Hepatocyte (in vitro differentiated cells): ENCODE data around the gene LPCAT3. TPM values are rescaled to one million over a fixed set of nuclear protein-coding genes. Genes with fewer than 3 reads are reported as not detected.
A peak's percentile ranks its signal among the peaks of the same experiment; 100 is the strongest.

Source experiments
- DNase-seq: peaks from one replicate; pipeline ENCODE4 v3.0.0-alpha.2; 2016; ENCODE audit warnings: low spot score
- H2AFZ ChIP-seq: fragments of 200-600 bp; sonication (generic); 2 replicates; pipeline ENCODE4 v1.6.0; 2016; ENCODE audit warnings: antibody characterized with exemption, mild to moderate bottlenecking
- H3K27ac ChIP-seq: fragments of 200-600 bp; sonication (generic); 2 replicates; pipeline ENCODE4 v1.5.1; 2016; ENCODE audit warnings: mild to moderate bottlenecking
- H3K27me3 ChIP-seq: fragments of 200-600 bp; sonication (generic); 2 replicates; pipeline ENCODE4 v1.6.1; 2016
- H3K36me3 ChIP-seq: fragments of 200-600 bp; sonication (generic); replicated peaks from 2 replicates; pipeline ENCODE4 v1.5.1; 2016; ENCODE audit warnings: low read depth; ENCODE audit not compliant: insufficient read depth
- H3K4me1 ChIP-seq: fragments of 200-600 bp; sonication (generic); 2 replicates; pipeline ENCODE4 v1.5.1; 2016; ENCODE audit warnings: mild to moderate bottlenecking, moderate library complexity; ENCODE audit not compliant: insufficient read depth
- H3K4me2 ChIP-seq: fragments of 200-600 bp; sonication (generic); 2 replicates; pipeline ENCODE4 v1.6.0; 2016
- H3K4me3 ChIP-seq: fragments of 200-600 bp; sonication (generic); 2 replicates; pipeline ENCODE4 v1.5.1; 2016; ENCODE audit warnings: mild to moderate bottlenecking
- H3K79me2 ChIP-seq: fragments of 200-600 bp; sonication (generic); 2 replicates; pipeline ENCODE4 v1.6.0; 2017; ENCODE audit warnings: mild to moderate bottlenecking
- H3K9me2 ChIP-seq: fragments of 200-600 bp; sonication (generic); replicated peaks from 2 replicates; pipeline ENCODE4 v1.6.0; 2017; ENCODE audit warnings: mild to moderate bottlenecking; ENCODE audit not compliant: insufficient read depth
- H3K9me3 ChIP-seq: fragments of 200-600 bp; sonication (generic); 2 replicates; pipeline ENCODE4 v1.5.1; 2016; ENCODE audit warnings: low read depth, mild to moderate bottlenecking
- H4K20me1 ChIP-seq: fragments of 200-600 bp; sonication (generic); 2 replicates; pipeline ENCODE4 v1.6.0; 2016; ENCODE audit warnings: mild to moderate bottlenecking; ENCODE audit not compliant: insufficient read depth, poor library complexity, severe bottlenecking
- EZH2 ChIP-seq: fragments of 200-600 bp; sonication (generic); IDR thresholded peaks from 2 replicates; pipeline ENCODE4 v1.6.1; 2016; ENCODE audit warnings: antibody characterized with exemption, mild to moderate bottlenecking, borderline replicate concordance
- EZH2phosphoT487 ChIP-seq: fragments of 200-600 bp; sonication (generic); IDR thresholded peaks from one replicate; pipeline ENCODE4 v1.6.1; 2018; ENCODE audit warnings: antibody characterized with exemption, mild to moderate bottlenecking, low read depth, moderate library complexity; ENCODE audit not compliant: unreplicated experiment, severe bottlenecking
- WGBS: methylation state at CpG from one replicate; pipeline ENCODE4 v1.1.6; 2016; ENCODE audit warnings: low lambda C conversion rate; ENCODE audit errors: missing lambda C conversion rate; 5-methylcytosine and 5-hydroxymethylcytosine counted together
- polyA plus RNA-seq: library from polyadenylated mRNA; unstranded; fragments of >200 nt; fragmentation: Nextera tagmentation; extraction: Ambion mirVana; gene quantifications from 2 replicates; pipeline ENCODE4 v1.2.1, GENCODE V29; 2016
- total RNA-seq: library from RNA; depleted of rRNA; stranded (reverse); fragments of >200 nt; gene quantifications from 2 replicates; pipeline ENCODE4 v1.2.3, GENCODE V29; 2014
- TF ChIP-seq, protein P1 (sequence below): fragments of 200-600 bp; sonication (generic); IDR thresholded peaks from 2 replicates; pipeline ENCODE4 v1.5.1; 2016; ENCODE audit warnings: antibody characterized with exemption, mild to moderate bottlenecking; ENCODE audit not compliant: poor library complexity

LPCAT3 gene
- total and polyA plus RNA-seq, 2 experiments from 2014 or later: 78.6 to 119 TPM

DNA sequence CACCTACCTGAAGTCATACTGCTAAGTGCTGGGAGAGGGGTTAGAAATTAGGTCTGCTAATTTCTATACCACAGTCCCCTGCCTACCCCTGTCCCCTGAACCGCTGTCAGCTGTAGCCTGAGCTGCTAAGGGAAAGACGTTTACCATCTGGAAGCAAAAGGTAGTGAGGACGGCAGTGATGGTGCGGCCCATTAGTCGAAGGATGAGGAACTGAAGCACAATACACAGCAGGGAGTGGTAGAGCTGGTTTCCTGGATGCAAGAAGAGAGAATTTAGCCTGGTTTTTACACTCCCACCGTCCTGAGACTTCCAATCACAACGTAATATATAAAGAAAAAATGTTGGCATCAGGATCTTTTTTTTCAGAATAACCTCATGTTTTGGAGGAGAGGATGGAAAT is 35.7 kb downstream of the LPCAT3 start:
- Histone ChIP-seq H3K27ac (peak overlapping the region; percentile 92), H4K20me1 (no peaks in the 10 kb centered on the region), H3K9me3 (no peaks in the 10 kb centered on the region), H3K9me2 (no peaks in the 10 kb centered on the region), H2AFZ (no peak overlapping the region), H3K79me2 (peaks cover 4% of the 10 kb centered on the region), H3K36me3 (peaks cover 3% of the 10 kb centered on the region), H3K27me3 (no peaks in the 10 kb centered on the region), H3K4me3 (no peak overlapping the region), H3K4me2 (no peak overlapping the region), H3K4me1 (peaks cover 27% of the 10 kb centered on the region)
- no peak for DNase-seq
- 92% methylated on average over 7 of the region's 7 CpGs for WGBS
- TF ChIP-seq EZH2 (no peak), EZH2phosphoT487 (no peak)
- TF ChIP-seq, protein P1, sequence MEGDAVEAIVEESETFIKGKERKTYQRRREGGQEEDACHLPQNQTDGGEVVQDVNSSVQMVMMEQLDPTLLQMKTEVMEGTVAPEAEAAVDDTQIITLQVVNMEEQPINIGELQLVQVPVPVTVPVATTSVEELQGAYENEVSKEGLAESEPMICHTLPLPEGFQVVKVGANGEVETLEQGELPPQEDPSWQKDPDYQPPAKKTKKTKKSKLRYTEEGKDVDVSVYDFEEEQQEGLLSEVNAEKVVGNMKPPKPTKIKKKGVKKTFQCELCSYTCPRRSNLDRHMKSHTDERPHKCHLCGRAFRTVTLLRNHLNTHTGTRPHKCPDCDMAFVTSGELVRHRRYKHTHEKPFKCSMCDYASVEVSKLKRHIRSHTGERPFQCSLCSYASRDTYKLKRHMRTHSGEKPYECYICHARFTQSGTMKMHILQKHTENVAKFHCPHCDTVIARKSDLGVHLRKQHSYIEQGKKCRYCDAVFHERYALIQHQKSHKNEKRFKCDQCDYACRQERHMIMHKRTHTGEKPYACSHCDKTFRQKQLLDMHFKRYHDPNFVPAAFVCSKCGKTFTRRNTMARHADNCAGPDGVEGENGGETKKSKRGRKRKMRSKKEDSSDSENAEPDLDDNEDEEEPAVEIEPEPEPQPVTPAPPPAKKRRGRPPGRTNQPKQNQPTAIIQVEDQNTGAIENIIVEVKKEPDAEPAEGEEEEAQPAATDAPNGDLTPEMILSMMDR: no peak

DNA sequence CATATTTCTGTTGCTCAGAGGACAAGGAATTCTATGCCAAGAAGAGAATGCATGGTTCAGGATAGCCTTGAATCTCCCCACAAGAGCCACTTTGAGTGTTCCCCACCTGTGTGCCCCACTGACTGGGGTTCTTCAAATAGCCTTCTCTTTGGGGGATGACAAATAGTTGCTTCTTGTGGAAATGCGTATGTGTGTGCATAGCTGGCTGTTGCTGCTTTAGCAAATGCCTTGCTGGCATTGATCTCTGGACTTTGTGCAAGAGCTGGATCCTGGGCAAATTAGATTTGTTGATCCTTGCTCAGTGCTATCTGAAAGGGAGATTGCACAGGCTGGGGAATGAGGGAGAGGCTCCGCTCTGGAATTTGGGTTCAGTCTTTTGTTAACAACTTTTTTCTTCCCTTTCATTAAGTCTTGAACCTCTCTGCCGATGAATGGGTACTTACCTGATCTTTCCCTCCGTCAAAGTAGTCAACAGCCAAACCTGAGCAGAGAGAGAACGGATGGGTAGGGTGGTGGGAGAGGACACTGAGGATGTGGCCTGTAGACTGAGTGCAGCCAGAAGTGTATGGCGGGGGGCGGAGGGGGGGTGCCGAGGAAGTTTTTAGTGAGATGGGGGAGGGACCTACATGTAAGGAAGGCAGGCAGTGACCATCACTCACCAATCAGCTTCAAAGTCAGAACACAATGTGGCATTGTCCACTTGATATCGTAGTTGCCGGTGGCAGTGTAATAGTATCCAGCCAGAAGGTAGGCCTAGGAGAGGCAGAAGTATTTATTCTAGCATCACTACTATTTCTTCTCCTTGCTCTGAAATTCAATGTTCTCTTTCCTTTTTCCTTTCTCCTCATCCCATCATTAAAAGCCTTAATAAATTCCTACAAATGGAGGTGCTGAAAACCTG is 36.9 kb downstream of the LPCAT3 start:
- peaks cover 27% of the 10 kb centered on the region for H3K4me1 ChIP-seq
- no peak overlapping the region for H3K4me3 ChIP-seq
- H3K79me2 ChIP-seq: peaks cover 4% of the 10 kb centered on the region
- no peaks in the 10 kb centered on the region for H3K9me2 ChIP-seq
- H3K27me3 ChIP-seq: no peaks in the 10 kb centered on the region
- peak overlapping the region; percentile 50 for H3K4me2 ChIP-seq
- TF ChIP-seq EZH2phosphoT487 (no peak), EZH2 (no peak)
- TF ChIP-seq, protein P1: no peak
- H3K27ac ChIP-seq: peak overlapping the region; percentile 92
- peak; percentile 63 for DNase-seq
- no peaks in the 10 kb centered on the region for H4K20me1 ChIP-seq
- H3K36me3 ChIP-seq: peaks cover 3% of the 10 kb centered on the region
- no peak overlapping the region for H2AFZ ChIP-seq
- WGBS: 67% methylated on average over 7 of the region's 10 CpGs
- H3K9me3 ChIP-seq: no peaks in the 10 kb centered on the region

DNA sequence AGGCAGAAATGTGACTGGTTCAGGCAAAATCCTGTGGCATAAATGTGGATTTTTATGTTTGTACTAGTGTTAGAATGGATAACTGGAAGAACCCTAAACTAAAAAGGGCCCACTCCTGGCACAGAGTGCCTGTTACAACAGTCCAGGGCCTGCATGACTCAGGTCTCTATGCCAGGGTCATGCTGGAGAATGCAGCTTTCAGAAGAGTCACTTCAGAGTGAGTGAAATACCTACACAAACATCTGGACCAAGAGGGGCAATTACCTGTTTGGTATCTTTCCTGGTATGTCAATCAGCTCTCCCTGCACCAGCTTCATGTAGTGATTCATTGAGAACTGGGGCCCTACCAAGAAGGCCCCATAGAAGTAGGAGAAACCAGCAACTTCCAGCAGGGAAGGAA is 37.5 kb downstream of the LPCAT3 start:
- no peaks in the 10 kb centered on the region for H3K27me3 ChIP-seq
- no peak overlapping the region for H2AFZ ChIP-seq
- H3K4me2 ChIP-seq: peak overlapping the region; percentile 50
- no peaks in the 10 kb centered on the region for H3K9me3 ChIP-seq
- H3K4me1 ChIP-seq: peaks cover 27% of the 10 kb centered on the region
- DNase-seq: no peak
- no peak overlapping the region for H3K4me3 ChIP-seq
- H4K20me1 ChIP-seq: no peaks in the 10 kb centered on the region
- H3K36me3 ChIP-seq: peaks cover 3% of the 10 kb centered on the region
- TF ChIP-seq EZH2 (no peak), EZH2phosphoT487 (no peak)
- TF ChIP-seq, protein P1: no peak
- no peaks in the 10 kb centered on the region for H3K9me2 ChIP-seq
- peaks cover 4% of the 10 kb centered on the region for H3K79me2 ChIP-seq
- H3K27ac ChIP-seq: peak overlapping the region; percentile 92
